Heart left ventricle (tissue), 16 donors: ENCODE results near the gene USP13. TPM values are rescaled to one million over a fixed set of nuclear protein-coding genes. Genes with fewer than 3 reads are reported as not detected.

Experiments
- ATAC-seq, 4 donors: fragments of 200-7000 bp; cut with Tn5 transposase; one replicate each; pipeline ENCODE4 v1.9.1; 2020 to 2022; ENCODE audit warnings: moderate library complexity in 4 of 4, mild to moderate bottlenecking in 3 of 4, moderate number of reproducible peaks in 1 of 4
- DNase-seq, 5 donors: peaks; one replicate each; pipeline ENCODE4 v3.0.0-alpha.2; 2020
- H3K27ac ChIP-seq, 12 donors: fragments of 200-600 bp; sonication (generic) in 4 of 12; one replicate each; pipeline versions ENCODE4 v1.5.0 to v1.8.0; 2016 to 2022; ENCODE audit warnings: mild to moderate bottlenecking in 2 of 12
- H3K27me3 ChIP-seq, 9 donors: fragments of 200-600 bp; sonication (generic) in 2 of 9; one replicate each; pipeline versions ENCODE4 v1.5.1 to v1.8.0; 2016 to 2022; ENCODE audit warnings: mild to moderate bottlenecking in 3 of 9
- H3K36me3 ChIP-seq, 9 donors: fragments of 200-600 bp; sonication (generic) in 2 of 9; one replicate each; pipeline versions ENCODE4 v1.5.0 to v1.8.0; 2018 to 2022; ENCODE audit warnings: mild to moderate bottlenecking in 2 of 9
- H3K4me1 ChIP-seq, 12 donors: fragments of 200-600 bp; sonication (generic) in 4 of 12; one replicate each; pipeline versions ENCODE4 v1.5.0 to v1.8.0; 2016 to 2022; ENCODE audit warnings: mild to moderate bottlenecking in 3 of 12
- H3K4me3 ChIP-seq, 12 donors: fragments of 200-600 bp; sonication (generic) in 4 of 12; one replicate each; pipeline versions ENCODE4 v1.5.0 to v1.8.0; 2017 to 2022; ENCODE audit warnings: mild to moderate bottlenecking in 9 of 12, moderate library complexity in 4 of 12
- H3K9me3 ChIP-seq, 12 donors: fragments of 200-600 bp; sonication (generic) in 4 of 12; one replicate each; pipeline versions ENCODE4 v1.5.0 to v1.8.0; 2016 to 2022; ENCODE audit warnings: mild to moderate bottlenecking in 1 of 12
- POLR2A ChIP-seq, 2 donors: fragments of 450-650 bp; IDR thresholded peaks; one replicate each; pipeline ENCODE4 v1.6.1; 2017; ENCODE audit warnings: antibody characterized with exemption in 2 of 2, mild to moderate bottlenecking in 2 of 2, moderate library complexity in 2 of 2
- whole genome bisulfite sequencing, 4 donors: extraction: QIAGEN DNeasy Blood & Tissue Kit in 2 of 4; methylation state at CpG; one replicate each; pipeline versions ENCODE4 v1.1.5 to v1.1.7; 2013 to 2018; 5-methylcytosine and 5-hydroxymethylcytosine counted together
- intact Hi-C, 10 donors: fragments of 100-400 bp; cut with DNase I; formaldehyde crosslinking; loops; one replicate each; pipeline versions ENCODE4 v1.11.1 to v1.14.2; 2022
- polyA plus RNA-seq, 2 donors: library from polyadenylated mRNA; stranded (reverse); fragments of 200-250 nt; gene quantifications; one replicate each; pipeline ENCODE4 v1.2.3, GENCODE V29; 2013
- total RNA-seq, 9 donors: library from RNA; depleted of rRNA in 2 of 9; stranded (reverse); fragments of >200 nt in 2 of 9; fragmentation: NEBNext Ultra II Directional in 3 of 9; extraction: Animal tissue kit (Norgen Biotek cat#: 25700) in 3 of 9; gene quantifications; one replicate each; pipeline versions ENCODE4 v1.1.0 to v1.2.4, GENCODE V29; 2016 to 2023
- TF ChIP-seq, protein P1 (sequence below), 12 donors: fragments of 200-600 bp; sonication (generic) in 4 of 12; IDR thresholded peaks; one replicate each; pipeline versions ENCODE4 v1.5.0 to v1.8.0; 2018 to 2022; ENCODE audit warnings: antibody characterized with exemption in 12 of 12, mild to moderate bottlenecking in 5 of 12
- donor health status: ischemic (EF 13 %, LVEDD 7.1; RV severe dilation, severe dysfunction).
- donor health status: healthy with polysubstance abuse.
- donor health status: DM: no; HTN: yes; CAD: no.
- donor health status: DM: no; HTN: no; CAD: no.
- donor health status: ischemic (EF 25% LVEDD 6.9; RV normal size, moderate dysfunction).
- donor health status: ischemic (EF 25% LVEDD 5.7; RV mildly dilated, moderate dysfunction).
- donor health status: healthy.
- donor health status: DM: yes; HTN: yes; CAD: no.
- donor health status: ischemic (EF 35%, LVEDD 5.7; RV mildly dilated, moderate dysfunction).
- donor health status: nonischemic (EF 11% LVEDD 7.7; RV severe dilation, severe dysfunction).
- donor health status: DM: yes; HTN: yes; CAD: no.
- donor health status: PGD.
- donor health status: ischemic (EF 29% LVEDD 5.4; RV normal size, mild dysfunction).
- donor health status: nonischemic (EF 23%, LVEDD 6.1; RV moderate dilation, normal function).

Gene USP13
- total and polyA plus RNA-seq, 11 donors = 29.2 to 287 (median 137) TPM

DNA sequence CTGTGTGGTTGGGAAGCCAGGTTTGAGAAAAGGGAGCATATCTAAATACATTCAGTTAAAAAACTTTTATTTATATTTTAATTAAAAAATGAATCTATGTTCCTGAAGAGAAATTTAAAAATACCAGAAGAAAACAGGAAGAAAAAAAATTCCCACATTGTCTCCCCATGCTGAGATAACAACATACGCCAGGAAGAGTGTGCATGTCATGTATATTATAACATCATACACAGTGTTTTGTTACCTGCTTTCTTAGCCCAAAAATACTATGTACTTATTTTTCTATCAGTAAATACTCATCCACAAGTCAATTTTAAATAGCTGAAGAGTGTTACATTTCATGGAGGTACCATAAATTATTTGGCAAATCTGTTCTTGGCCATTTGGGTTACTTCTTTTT is 18.5 kb downstream of the USP13 start:
- ATAC-seq (no peak), DNase-seq (no peak)
- Histone ChIP-seq H3K9me3 (no peaks in the 10 kb centered on the region), H3K27me3 (no peaks in the 10 kb centered on the region), H3K4me3 (peak overlapping the region in 3 of 12 donors; percentile 7 to 30 (median 8)), H3K4me1 (peaks cover 0 to 75% (median 19%) of the 10 kb centered on the region in 12 donors), H3K27ac (peak overlapping the region in 6 of 12 donors; percentile 10 to 43 (median 26)), H3K36me3 (no peaks in the 10 kb centered on the region)
- TF ChIP-seq, protein P1, sequence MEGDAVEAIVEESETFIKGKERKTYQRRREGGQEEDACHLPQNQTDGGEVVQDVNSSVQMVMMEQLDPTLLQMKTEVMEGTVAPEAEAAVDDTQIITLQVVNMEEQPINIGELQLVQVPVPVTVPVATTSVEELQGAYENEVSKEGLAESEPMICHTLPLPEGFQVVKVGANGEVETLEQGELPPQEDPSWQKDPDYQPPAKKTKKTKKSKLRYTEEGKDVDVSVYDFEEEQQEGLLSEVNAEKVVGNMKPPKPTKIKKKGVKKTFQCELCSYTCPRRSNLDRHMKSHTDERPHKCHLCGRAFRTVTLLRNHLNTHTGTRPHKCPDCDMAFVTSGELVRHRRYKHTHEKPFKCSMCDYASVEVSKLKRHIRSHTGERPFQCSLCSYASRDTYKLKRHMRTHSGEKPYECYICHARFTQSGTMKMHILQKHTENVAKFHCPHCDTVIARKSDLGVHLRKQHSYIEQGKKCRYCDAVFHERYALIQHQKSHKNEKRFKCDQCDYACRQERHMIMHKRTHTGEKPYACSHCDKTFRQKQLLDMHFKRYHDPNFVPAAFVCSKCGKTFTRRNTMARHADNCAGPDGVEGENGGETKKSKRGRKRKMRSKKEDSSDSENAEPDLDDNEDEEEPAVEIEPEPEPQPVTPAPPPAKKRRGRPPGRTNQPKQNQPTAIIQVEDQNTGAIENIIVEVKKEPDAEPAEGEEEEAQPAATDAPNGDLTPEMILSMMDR (IDR thresholded peaks at IDR 0.05) = no peak
- no peak for TF ChIP-seq POLR2A (IDR thresholded peaks at IDR 0.05)
- 71 to 84% (median 79%) methylated on average over 1 of the region's 1 CpG for WGBS, 4 donors
- intact Hi-C loops = no loop called here

DNA sequence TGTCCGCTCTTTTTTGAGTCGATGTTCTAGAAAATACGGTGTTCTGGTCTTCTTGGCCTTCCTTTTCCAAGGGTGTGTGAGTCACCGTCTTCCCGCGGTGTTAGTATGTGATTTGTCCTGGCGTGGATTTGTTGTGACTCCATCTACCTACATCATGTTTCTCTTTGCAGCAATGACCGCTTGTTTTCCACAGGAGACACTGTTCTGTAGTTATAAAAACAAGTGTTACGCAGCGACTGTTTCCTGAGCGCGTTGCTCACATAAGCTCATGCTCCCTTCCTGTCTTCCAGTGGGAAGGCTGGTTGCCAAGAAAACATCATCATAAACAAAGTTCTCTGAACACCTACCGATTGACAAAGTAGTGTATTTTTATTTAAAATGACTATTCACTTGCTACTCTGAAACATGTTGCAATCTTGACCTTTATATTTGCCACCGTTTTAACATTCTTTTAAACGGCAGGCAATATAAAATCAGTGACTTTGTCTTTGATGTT is 19.0 kb downstream of the USP13 start:
- DNase-seq (peak in 1 of 5 donors; percentile 16), ATAC-seq (peak; percentile 41 to 78 (median 44))
- H3K4me3 ChIP-seq = peak overlapping the region in 4 of 12 donors; percentile 7 to 30 (median 8)
- 44 to 60% (median 51%) methylated on average over 15 of the region's 15 CpGs for WGBS, 4 donors
- H3K4me1 ChIP-seq = peaks cover 0 to 70% (median 17%) of the 10 kb centered on the region in 12 donors
- TF ChIP-seq, protein P1 (IDR thresholded peaks at IDR 0.05) = no peak
- no peak for TF ChIP-seq POLR2A (IDR thresholded peaks at IDR 0.05)
- no peaks in the 10 kb centered on the region for H3K27me3 ChIP-seq
- intact Hi-C loops = no loop called here
- H3K27ac ChIP-seq = peak overlapping the region in 6 of 12 donors; percentile 10 to 43 (median 26)
- no peaks in the 10 kb centered on the region for H3K9me3 ChIP-seq
- H3K36me3 ChIP-seq = no peaks in the 10 kb centered on the region

DNA sequence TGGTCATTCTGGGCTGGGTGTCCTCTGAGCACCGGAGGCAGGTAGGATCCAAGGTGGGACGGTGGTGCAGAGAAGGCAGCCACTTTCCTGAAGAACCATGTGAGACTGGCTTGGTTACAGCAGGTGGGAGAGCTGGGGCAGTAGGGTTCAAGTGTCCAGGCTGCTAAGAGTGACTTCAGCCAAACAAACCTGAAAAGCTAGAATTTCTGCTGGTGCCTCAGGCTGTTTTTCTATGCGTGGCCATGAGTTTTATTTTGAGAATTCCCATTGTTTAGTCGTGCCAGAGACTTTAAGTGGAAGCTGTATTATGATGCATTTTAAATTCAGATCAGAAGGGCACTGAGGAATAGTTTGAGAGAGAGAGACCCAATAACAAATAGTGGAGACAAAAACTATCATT is 20.1 kb downstream of the USP13 start:
- ATAC-seq (no peak), DNase-seq (no peak)
- H3K36me3 ChIP-seq = no peaks in the 10 kb centered on the region
- 38 to 70% (median 60%) methylated on average over 3 to 4 of the region's 4 CpGs for WGBS, 4 donors
- peak overlapping the region in 2 of 12 donors; percentile 18 to 57 for H3K27ac ChIP-seq
- no peak overlapping the region for H3K4me3 ChIP-seq
- H3K27me3 ChIP-seq = no peaks in the 10 kb centered on the region
- TF ChIP-seq, protein P1 (IDR thresholded peaks at IDR 0.05) = no peak
- TF ChIP-seq POLR2A (IDR thresholded peaks at IDR 0.05) = no peak
- H3K4me1 ChIP-seq = peaks cover 0 to 63% (median 16%) of the 10 kb centered on the region in 12 donors
- no peaks in the 10 kb centered on the region for H3K9me3 ChIP-seq
- intact Hi-C loops = no loop called here

DNA sequence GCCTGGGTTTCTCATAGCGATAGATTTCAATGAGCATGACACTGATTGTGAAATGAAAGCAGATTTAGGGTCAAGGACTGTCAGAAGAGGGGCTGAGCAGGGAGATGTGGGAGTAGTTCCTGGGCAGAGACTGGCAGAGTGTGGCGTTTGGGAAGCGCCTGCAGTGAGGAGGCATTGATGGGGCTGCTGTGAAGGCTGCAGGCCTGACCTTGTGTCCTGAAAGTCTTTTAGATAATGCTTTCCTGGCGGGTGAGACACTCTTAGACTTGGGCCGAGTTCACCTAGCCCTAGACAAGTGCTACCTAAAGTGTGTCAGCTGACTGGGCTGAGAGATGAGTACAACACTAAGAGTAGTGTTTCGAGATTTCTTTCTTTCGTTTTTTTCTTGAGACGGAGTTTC is 20.7 kb downstream of the USP13 start:
- peak overlapping the region in 6 of 12 donors; percentile 5 to 57 (median 38) for H3K27ac ChIP-seq
- intact Hi-C loops = no loop called here
- H3K4me1 ChIP-seq = peaks cover 0 to 64% (median 16%) of the 10 kb centered on the region in 12 donors

More for the DNA sequence above, 20.7 kb downstream of the USP13 start:
- Histone ChIP-seq H3K36me3 (no peaks in the 10 kb centered on the region), H3K4me3 (no peak overlapping the region), H3K27me3 (no peaks in the 10 kb centered on the region), H3K9me3 (no peaks in the 10 kb centered on the region)
- WGBS, 4 donors = 67 to 73% (median 68%) methylated on average over 7 to 8 of the region's 8 CpGs
- no peak for TF ChIP-seq POLR2A (IDR thresholded peaks at IDR 0.05)
- TF ChIP-seq, protein P1 (IDR thresholded peaks at IDR 0.05) = no peak
- ATAC-seq (peak in 3 of 4 donors; percentile 39 to 73 (median 63)), DNase-seq (no peak)
